Stimulated activated naive CD8-positive, alpha-beta T cell treated with anti-CD3 and anti-CD28 coated beads, Interleukin-15, amount 100 ng/mL, for 72 hours (primary cell): ENCODE results near the gene REN.

Experiments used
- ATAC-seq: fragments of 150-1000 bp; cut with Tn5 transposase; 2 replicates; pipeline ENCODE4 v1.10.0; 2021; ENCODE audit warnings: mild to moderate bottlenecking, moderate library complexity
- DNase-seq, 2 donors: peaks; one replicate each; pipeline ENCODE4 v3.0.0; 2021 to 2022
- H3K27ac Mint-ChIP-seq, 2 donors: one replicate each; pipeline ENCODE4 v1.8.0; 2022; ENCODE audit warnings: mild to moderate bottlenecking in 2 of 2, mixed read lengths in 2 of 2, moderate library complexity in 2 of 2
- H3K27me3 Mint-ChIP-seq: one replicate; pipeline ENCODE4 v1.8.0; 2022; ENCODE audit warnings: mixed read lengths
- H3K4me1 Mint-ChIP-seq: one replicate; pipeline ENCODE4 v1.8.0; 2022; ENCODE audit warnings: mild to moderate bottlenecking, mixed read lengths
- H3K4me3 Mint-ChIP-seq, 2 donors: one replicate each; pipeline ENCODE4 v1.8.0; 2022; ENCODE audit warnings: mild to moderate bottlenecking in 2 of 2, mixed read lengths in 2 of 2, moderate library complexity in 1 of 2
- H3K9me3 Mint-ChIP-seq, 2 donors: one replicate each; pipeline ENCODE4 v1.8.0; 2022; ENCODE audit warnings: mixed read lengths in 2 of 2

Gene REN

GRCh38 chr1:204196068-204196795, 30.1 kb upstream of the REN start, which contains the start of gene KISS1:
Gene KISS1 (minus strand): TSS chr1:204196491. CDS start chr1:204192876, 3,615 bp downstream.
- ATAC-seq (no peak), DNase-seq (no peak)
- Mint-ChIP-seq H3K27ac (peak within 1 kb of the TSS in 1 of 2 donors; percentile 72), H3K4me3 (no peak within 1 kb of the TSS), H3K9me3 (peaks cover 0 to 3% of the 10 kb centered on the region in 2 donors), H3K27me3 (no peaks in the 10 kb centered on the region), H3K4me1 (peaks cover 30% of the 10 kb centered on the region)

- H3K4me3 Mint-ChIP-seq = no peak overlapping the region
- peaks cover 0 to 3% of the 10 kb centered on the region in 2 donors for H3K9me3 Mint-ChIP-seq
- no peak for ATAC-seq
- peaks cover 36% of the 10 kb centered on the region for H3K4me1 Mint-ChIP-seq
- no peak for DNase-seq
- H3K27ac Mint-ChIP-seq = no peak overlapping the region
- H3K27me3 Mint-ChIP-seq = no peaks in the 10 kb centered on the region
Observed at GRCh38 chr1:204194771-204195170, 28.6 kb upstream of the REN start.

- Mint-ChIP-seq H3K4me1 (peaks cover 43% of the 10 kb centered on the region), H3K27ac (no peak overlapping the region), H3K9me3 (peaks cover 0 to 3% of the 10 kb centered on the region in 2 donors)
Observed at GRCh38 chr1:204194080-204194479, 27.9 kb upstream of the REN start.

GRCh38 chr1:204192589-204193352, 26.6 kb upstream of the REN start:
- no peak for DNase-seq
- Mint-ChIP-seq H3K27ac (no peak overlapping the region), H3K4me1 (peaks cover 41% of the 10 kb centered on the region), H3K9me3 (peaks cover 0 to 3% of the 10 kb centered on the region in 2 donors), H3K4me3 (no peak overlapping the region), H3K27me3 (peaks cover 6% of the 10 kb centered on the region)
- ATAC-seq = no peak

More at GRCh38 chr1:204194080-204194479, 27.9 kb upstream of the REN start:
- ATAC-seq (no peak), DNase-seq (no peak)
- Mint-ChIP-seq H3K4me3 (no peak overlapping the region), H3K27me3 (no peaks in the 10 kb centered on the region)

GRCh38 chr1:204192046-204192445, 25.9 kb upstream of the REN start:
- no peak for ATAC-seq
- peaks cover 13% of the 10 kb centered on the region for H3K27me3 Mint-ChIP-seq
- peaks cover 0 to 3% of the 10 kb centered on the region in 2 donors for H3K9me3 Mint-ChIP-seq
- H3K4me1 Mint-ChIP-seq = peaks cover 41% of the 10 kb centered on the region
- H3K27ac Mint-ChIP-seq = no peak overlapping the region
- H3K4me3 Mint-ChIP-seq = no peak overlapping the region
- no peak for DNase-seq

GRCh38 chr1:204191456-204191855, 25.3 kb upstream of the REN start:
- no peak for DNase-seq
- peaks cover 0 to 3% of the 10 kb centered on the region in 2 donors for H3K9me3 Mint-ChIP-seq
- H3K4me1 Mint-ChIP-seq = peaks cover 37% of the 10 kb centered on the region
- no peak overlapping the region for H3K27ac Mint-ChIP-seq
- no peak for ATAC-seq
- H3K27me3 Mint-ChIP-seq = peaks cover 19% of the 10 kb centered on the region
- H3K4me3 Mint-ChIP-seq = no peak overlapping the region

- DNase-seq = peak; percentile 37 to 43
- Mint-ChIP-seq H3K27me3 (peaks cover 26% of the 10 kb centered on the region), H3K4me3 (peak overlapping the region; percentile 46 to 59), H3K9me3 (peaks cover 0 to 3% of the 10 kb centered on the region in 2 donors), H3K27ac (no peak overlapping the region), H3K4me1 (peaks cover 34% of the 10 kb centered on the region)
- peak; percentile 63 for ATAC-seq
Observed at GRCh38 chr1:204190212-204191211, 24.4 kb upstream of the REN start.

- ATAC-seq (peak; percentile 84), DNase-seq (peak; percentile 31 to 56)
- H3K4me1 Mint-ChIP-seq = peaks cover 20% of the 10 kb centered on the region
- H3K9me3 Mint-ChIP-seq = no peaks in the 10 kb centered on the region
- H3K27me3 Mint-ChIP-seq = peaks cover 26% of the 10 kb centered on the region
- no peak overlapping the region for H3K27ac Mint-ChIP-seq
- H3K4me3 Mint-ChIP-seq = peak overlapping the region; percentile 53 to 59
Observed at GRCh38 chr1:204188959-204189639, 23.0 kb upstream of the REN start.

GRCh38 chr1:204186597-204186996, 20.5 kb upstream of the REN start:
- Mint-ChIP-seq H3K27ac (peak overlapping the region in 1 of 2 donors; percentile 15), H3K4me1 (peaks cover 20% of the 10 kb centered on the region), H3K4me3 (no peak overlapping the region), H3K9me3 (no peaks in the 10 kb centered on the region), H3K27me3 (peaks cover 33% of the 10 kb centered on the region)
- ATAC-seq = no peak
- DNase-seq = no peak

GRCh38 chr1:204181116-204181515, 15.0 kb upstream of the REN start:
- H3K27ac Mint-ChIP-seq = no peak overlapping the region
- H3K4me3 Mint-ChIP-seq = no peak overlapping the region
- no peaks in the 10 kb centered on the region for H3K9me3 Mint-ChIP-seq
- DNase-seq (no peak), ATAC-seq (no peak)
- H3K27me3 Mint-ChIP-seq = peaks cover 10% of the 10 kb centered on the region
- H3K4me1 Mint-ChIP-seq = no peaks in the 10 kb centered on the region

GRCh38 chr1:204180133-204180532, 14.0 kb upstream of the REN start:
- no peak overlapping the region for H3K27ac Mint-ChIP-seq
- H3K9me3 Mint-ChIP-seq = no peaks in the 10 kb centered on the region
- peaks cover 7% of the 10 kb centered on the region for H3K27me3 Mint-ChIP-seq
- no peak overlapping the region for H3K4me3 Mint-ChIP-seq
- no peak for DNase-seq
- ATAC-seq = no peak
- H3K4me1 Mint-ChIP-seq = no peaks in the 10 kb centered on the region

GRCh38 chr1:204178487-204179281, 12.5 kb upstream of the REN start:
- peaks cover 7% of the 10 kb centered on the region for H3K27me3 Mint-ChIP-seq
- no peak overlapping the region for H3K27ac Mint-ChIP-seq
- ATAC-seq = no peak
- peaks cover under 1 to 5% of the 10 kb centered on the region in 2 donors for H3K9me3 Mint-ChIP-seq
- DNase-seq = no peak
- H3K4me3 Mint-ChIP-seq = no peak overlapping the region
- no peaks in the 10 kb centered on the region for H3K4me1 Mint-ChIP-seq

- Mint-ChIP-seq H3K4me3 (no peak overlapping the region), H3K27me3 (no peaks in the 10 kb centered on the region), H3K9me3 (peaks cover 10 to 16% of the 10 kb centered on the region in 2 donors), H3K27ac (no peak overlapping the region), H3K4me1 (no peaks in the 10 kb centered on the region)
- DNase-seq = no peak
- ATAC-seq = no peak
Observed at GRCh38 chr1:204177133-204177532, 11.0 kb upstream of the REN start.

GRCh38 chr1:204176049-204176448, 9.9 kb upstream of the REN start:
- H3K4me1 Mint-ChIP-seq = no peaks in the 10 kb centered on the region

More at GRCh38 chr1:204176049-204176448, 9.9 kb upstream of the REN start:
- H3K9me3 Mint-ChIP-seq = peaks cover 13 to 27% of the 10 kb centered on the region in 2 donors
- H3K27ac Mint-ChIP-seq = no peak overlapping the region
- ATAC-seq (no peak), DNase-seq (no peak)
- H3K27me3 Mint-ChIP-seq = no peaks in the 10 kb centered on the region
- no peak overlapping the region for H3K4me3 Mint-ChIP-seq
